Measurements from ENCODE around the gene STK26. TPM values are rescaled to one million over a fixed set of nuclear protein-coding genes. Genes with fewer than 3 reads are reported as not detected.
A peak's percentile ranks its signal among the peaks of the same experiment; 100 is the strongest.

Gene STK26
- total and polyA plus RNA-seq, 2 of the 13 experiments (the other 11 are each of a cell fraction or from before 2014, with no cell fraction given) = 16.9 to 47.9 TPM

DNA sequence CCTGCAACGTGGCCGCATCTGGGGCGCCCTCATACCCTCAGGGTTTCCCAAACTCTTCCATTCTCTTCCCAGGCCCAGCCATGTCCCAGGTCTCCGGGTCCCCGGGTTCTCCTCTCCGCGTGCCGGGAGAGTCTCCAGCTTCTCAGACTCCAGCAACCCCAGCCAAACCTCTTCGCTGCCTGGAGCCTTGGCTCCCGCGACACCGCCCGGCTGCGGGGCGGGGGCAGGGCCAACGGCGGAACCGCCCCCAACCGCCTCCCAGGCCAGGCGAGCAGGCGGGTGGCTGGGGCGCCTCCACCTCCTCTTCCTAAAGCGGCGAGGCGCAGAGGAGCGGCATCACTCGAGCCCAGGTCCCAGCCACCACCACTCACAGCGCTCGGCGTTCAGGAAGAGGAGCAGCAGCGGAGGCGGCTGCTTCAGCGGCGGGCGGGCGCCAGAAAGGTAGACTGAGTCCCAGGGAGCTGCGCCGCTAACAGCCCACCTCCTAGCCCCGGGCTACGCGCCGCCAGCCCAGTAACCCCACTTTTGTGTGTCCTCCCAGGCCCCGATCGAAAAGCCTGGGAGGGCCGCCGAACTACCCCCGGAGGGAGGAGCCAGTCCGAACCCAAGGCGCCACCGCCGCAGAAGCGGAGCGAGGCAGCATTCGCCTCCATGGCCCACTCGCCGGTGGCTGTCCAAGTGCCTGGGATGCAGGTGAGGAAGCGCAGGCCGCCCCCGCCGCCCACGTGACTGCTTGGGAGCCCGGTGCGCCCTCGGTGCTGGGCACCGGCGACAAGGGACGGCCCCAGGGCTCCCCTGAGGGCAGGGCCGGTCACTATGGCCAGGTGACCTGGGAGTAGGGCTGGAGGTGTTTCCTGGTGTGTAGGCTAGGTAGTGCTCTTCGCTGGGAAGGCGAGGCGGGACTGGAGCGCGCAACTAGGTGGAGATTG is at the start of gene STK26 (continued):
- TF ChIP-seq, protein P1, sequence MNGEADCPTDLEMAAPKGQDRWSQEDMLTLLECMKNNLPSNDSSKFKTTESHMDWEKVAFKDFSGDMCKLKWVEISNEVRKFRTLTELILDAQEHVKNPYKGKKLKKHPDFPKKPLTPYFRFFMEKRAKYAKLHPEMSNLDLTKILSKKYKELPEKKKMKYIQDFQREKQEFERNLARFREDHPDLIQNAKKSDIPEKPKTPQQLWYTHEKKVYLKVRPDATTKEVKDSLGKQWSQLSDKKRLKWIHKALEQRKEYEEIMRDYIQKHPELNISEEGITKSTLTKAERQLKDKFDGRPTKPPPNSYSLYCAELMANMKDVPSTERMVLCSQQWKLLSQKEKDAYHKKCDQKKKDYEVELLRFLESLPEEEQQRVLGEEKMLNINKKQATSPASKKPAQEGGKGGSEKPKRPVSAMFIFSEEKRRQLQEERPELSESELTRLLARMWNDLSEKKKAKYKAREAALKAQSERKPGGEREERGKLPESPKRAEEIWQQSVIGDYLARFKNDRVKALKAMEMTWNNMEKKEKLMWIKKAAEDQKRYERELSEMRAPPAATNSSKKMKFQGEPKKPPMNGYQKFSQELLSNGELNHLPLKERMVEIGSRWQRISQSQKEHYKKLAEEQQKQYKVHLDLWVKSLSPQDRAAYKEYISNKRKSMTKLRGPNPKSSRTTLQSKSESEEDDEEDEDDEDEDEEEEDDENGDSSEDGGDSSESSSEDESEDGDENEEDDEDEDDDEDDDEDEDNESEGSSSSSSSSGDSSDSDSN (CRISPR knock-in tag; IDR thresholded peaks at IDR 0.05) = peak; percentile 85
- TF ChIP-seq, protein P2, sequence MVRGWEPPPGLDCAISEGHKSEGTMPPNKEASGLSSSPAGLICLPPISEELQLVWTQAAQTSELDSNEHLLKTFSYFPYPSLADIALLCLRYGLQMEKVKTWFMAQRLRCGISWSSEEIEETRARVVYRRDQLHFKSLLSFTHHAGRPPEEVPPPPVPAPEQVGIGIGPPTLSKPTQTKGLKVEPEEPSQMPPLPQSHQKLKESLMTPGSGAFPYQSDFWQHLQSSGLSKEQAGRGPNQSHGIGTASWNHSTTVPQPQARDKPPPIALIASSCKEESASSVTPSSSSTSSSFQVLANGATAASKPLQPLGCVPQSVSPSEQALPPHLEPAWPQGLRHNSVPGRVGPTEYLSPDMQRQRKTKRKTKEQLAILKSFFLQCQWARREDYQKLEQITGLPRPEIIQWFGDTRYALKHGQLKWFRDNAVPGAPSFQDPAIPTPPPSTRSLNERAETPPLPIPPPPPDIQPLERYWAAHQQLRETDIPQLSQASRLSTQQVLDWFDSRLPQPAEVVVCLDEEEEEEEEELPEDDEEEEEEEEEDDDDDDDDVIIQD (CRISPR knock-in tag; IDR thresholded peaks at IDR 0.05; ENCODE audit: low read depth) = no peak
- TF ChIP-seq MED1 (CRISPR knock-in tag; IDR thresholded peaks at IDR 0.05) (no peak), ZEB1 (IDR thresholded peaks at IDR 0.05; ENCODE audit: insufficient replicate concordance, low read depth) (no peak), SALL1 (CRISPR knock-in tag; IDR thresholded peaks at IDR 0.05) (peak; percentile 14; the same call in 1 of the 2 replicates), ZNF781 (CRISPR knock-in tag; IDR thresholded peaks at IDR 0.05; ENCODE audit: borderline replicate concordance, not compliant biosample characterization) (no peak), ZNF615 (CRISPR knock-in tag; IDR thresholded peaks at IDR 0.05; ENCODE audit: borderline replicate concordance) (no peak), ZNF251 (CRISPR knock-in tag; IDR thresholded peaks at IDR 0.05) (no peak), ZKSCAN1 (IDR thresholded peaks at IDR 0.05; ENCODE audit: low read length) (no peak), ZBTB38 (CRISPR knock-in tag; IDR thresholded peaks at IDR 0.05) (no peak), KLF13 (CRISPR knock-in tag; IDR thresholded peaks at IDR 0.05) (no peak), FOXC1 (CRISPR knock-in tag; IDR thresholded peaks at IDR 0.05; ENCODE audit: borderline replicate concordance) (no peak; the same call in 1 of the 2 replicates), NFKBIZ (CRISPR knock-in tag; IDR thresholded peaks at IDR 0.05) (no peak), SMC3 (IDR thresholded peaks at IDR 0.05; ENCODE audit: low read length) (no peak)
- TF ChIP-seq, protein P3, sequence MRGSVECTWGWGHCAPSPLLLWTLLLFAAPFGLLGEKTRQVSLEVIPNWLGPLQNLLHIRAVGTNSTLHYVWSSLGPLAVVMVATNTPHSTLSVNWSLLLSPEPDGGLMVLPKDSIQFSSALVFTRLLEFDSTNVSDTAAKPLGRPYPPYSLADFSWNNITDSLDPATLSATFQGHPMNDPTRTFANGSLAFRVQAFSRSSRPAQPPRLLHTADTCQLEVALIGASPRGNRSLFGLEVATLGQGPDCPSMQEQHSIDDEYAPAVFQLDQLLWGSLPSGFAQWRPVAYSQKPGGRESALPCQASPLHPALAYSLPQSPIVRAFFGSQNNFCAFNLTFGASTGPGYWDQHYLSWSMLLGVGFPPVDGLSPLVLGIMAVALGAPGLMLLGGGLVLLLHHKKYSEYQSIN (CRISPR knock-in tag; IDR thresholded peaks at IDR 0.05; ENCODE audit: borderline replicate concordance) = no peak
- TF ChIP-seq, protein P4, sequence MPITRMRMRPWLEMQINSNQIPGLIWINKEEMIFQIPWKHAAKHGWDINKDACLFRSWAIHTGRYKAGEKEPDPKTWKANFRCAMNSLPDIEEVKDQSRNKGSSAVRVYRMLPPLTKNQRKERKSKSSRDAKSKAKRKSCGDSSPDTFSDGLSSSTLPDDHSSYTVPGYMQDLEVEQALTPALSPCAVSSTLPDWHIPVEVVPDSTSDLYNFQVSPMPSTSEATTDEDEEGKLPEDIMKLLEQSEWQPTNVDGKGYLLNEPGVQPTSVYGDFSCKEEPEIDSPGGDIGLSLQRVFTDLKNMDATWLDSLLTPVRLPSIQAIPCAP (CRISPR knock-in tag; IDR thresholded peaks at IDR 0.05; ENCODE audit: low read depth) = no peak
- TF ChIP-seq, protein P5, sequence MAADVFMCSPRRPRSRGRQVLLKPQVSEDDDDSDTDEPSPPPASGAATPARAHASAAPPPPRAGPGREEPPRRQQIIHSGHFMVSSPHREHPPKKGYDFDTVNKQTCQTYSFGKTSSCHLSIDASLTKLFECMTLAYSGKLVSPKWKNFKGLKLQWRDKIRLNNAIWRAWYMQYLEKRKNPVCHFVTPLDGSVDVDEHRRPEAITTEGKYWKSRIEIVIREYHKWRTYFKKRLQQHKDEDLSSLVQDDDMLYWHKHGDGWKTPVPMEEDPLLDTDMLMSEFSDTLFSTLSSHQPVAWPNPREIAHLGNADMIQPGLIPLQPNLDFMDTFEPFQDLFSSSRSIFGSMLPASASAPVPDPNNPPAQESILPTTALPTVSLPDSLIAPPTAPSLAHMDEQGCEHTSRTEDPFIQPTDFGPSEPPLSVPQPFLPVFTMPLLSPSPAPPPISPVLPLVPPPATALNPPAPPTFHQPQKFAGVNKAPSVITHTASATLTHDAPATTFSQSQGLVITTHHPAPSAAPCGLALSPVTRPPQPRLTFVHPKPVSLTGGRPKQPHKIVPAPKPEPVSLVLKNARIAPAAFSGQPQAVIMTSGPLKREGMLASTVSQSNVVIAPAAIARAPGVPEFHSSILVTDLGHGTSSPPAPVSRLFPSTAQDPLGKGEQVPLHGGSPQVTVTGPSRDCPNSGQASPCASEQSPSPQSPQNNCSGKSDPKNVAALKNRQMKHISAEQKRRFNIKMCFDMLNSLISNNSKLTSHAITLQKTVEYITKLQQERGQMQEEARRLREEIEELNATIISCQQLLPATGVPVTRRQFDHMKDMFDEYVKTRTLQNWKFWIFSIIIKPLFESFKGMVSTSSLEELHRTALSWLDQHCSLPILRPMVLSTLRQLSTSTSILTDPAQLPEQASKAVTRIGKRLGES (CRISPR knock-in tag; IDR thresholded peaks at IDR 0.05; ENCODE audit: borderline replicate concordance) = no peak
- TF ChIP-seq, protein P6, sequence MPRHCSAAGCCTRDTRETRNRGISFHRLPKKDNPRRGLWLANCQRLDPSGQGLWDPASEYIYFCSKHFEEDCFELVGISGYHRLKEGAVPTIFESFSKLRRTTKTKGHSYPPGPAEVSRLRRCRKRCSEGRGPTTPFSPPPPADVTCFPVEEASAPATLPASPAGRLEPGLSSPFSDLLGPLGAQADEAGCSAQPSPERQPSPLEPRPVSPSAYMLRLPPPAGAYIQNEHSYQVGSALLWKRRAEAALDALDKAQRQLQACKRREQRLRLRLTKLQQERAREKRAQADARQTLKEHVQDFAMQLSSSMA (CRISPR knock-in tag; IDR thresholded peaks at IDR 0.05) = no peak
